HG03103 (cell line): Measurements from ENCODE around the gene NAP1L5.

Experiments
- ATAC-seq: cut with Tn5 transposase; IDR thresholded peaks from one replicate; pipeline ENCODE4 v1.9.1; 2021; ENCODE audit warnings: low read depth; ENCODE audit not compliant: unreplicated experiment

Gene NAP1L5

DNA sequence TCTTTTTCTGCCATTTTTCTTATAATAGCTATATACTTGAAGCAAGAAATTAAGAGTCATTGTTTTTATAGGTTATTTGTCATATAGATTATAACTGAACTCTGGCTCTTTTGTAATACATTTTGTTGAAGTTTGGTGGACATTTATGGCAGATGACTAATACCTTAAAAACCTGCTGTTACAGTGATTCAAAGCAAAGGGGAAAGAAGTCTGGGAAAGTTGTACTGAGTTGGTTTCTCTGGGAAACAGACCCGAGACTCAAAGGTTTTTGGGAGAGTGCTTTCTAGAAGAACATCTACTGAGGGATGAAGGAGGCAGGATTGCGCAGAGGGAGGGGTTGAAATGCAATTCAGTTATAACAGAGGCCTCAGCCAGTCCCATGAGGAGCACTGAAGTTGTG is 35.9 kb downstream of the NAP1L5 start:
- no peak for ATAC-seq

- no peak for ATAC-seq
Measured at GRCh38 chr4:88660446-88661294, 37.0 kb downstream of the NAP1L5 start.

- ATAC-seq: no peak
Measured at GRCh38 chr4:88659890-88660208, 37.8 kb downstream of the NAP1L5 start.

- ATAC-seq: peak; percentile 96
Measured at GRCh38 chr4:88659055-88659889, 38.4 kb downstream of the NAP1L5 start.

DNA sequence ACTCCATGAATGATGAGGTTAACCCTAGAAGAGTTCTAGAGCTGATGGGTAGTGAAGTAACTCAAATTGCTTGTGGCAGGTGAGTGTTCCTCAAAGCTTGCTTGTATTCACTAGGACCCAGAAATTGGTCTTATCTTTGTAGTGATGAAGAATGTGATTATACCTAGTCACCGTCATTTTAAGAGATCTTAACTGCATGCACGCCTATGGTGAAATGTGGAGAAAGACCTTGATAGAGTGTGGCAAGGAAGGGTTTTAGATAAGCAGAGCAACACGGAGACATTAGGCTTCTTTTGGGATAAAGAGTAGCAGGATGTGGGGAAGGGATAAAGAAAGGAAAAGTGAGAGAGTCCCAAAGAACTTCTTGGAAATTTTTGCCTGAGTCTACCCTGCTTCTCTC is 42.4 kb downstream of the NAP1L5 start:
- ATAC-seq: no peak

GRCh38 chr4:88653371-88653946 is 44.2 kb downstream of the NAP1L5 start:
- ATAC-seq: no peak

DNA sequence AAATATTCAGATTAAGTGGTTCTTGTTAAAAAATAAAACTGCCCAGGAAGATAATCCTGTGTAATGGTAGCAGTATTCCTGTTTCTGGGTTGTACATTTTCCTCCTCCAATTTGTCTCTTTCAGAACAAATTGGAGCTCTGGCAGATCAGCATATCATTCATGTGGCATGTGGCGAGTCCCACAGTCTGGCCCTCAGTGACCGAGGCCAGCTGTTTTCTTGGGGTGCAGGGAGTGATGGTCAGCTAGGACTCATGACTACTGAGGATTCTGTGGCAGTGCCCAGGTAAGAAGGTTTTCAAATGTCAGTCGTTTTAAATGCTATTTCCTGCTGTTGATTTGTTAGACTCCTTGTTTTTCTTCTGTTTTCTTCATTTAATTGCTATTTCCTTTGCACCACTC is 47.9 kb downstream of the NAP1L5 start:
- ATAC-seq: no peak

GRCh38 chr4:88646528-88647280 is 50.9 kb downstream of the NAP1L5 start:
- no peak for ATAC-seq

GRCh38 chr4:88645994-88646393 is 51.6 kb downstream of the NAP1L5 start:
- no peak for ATAC-seq
